ENCODE results near the gene LEFTY1.

The LEFTY1 gene

DNA sequence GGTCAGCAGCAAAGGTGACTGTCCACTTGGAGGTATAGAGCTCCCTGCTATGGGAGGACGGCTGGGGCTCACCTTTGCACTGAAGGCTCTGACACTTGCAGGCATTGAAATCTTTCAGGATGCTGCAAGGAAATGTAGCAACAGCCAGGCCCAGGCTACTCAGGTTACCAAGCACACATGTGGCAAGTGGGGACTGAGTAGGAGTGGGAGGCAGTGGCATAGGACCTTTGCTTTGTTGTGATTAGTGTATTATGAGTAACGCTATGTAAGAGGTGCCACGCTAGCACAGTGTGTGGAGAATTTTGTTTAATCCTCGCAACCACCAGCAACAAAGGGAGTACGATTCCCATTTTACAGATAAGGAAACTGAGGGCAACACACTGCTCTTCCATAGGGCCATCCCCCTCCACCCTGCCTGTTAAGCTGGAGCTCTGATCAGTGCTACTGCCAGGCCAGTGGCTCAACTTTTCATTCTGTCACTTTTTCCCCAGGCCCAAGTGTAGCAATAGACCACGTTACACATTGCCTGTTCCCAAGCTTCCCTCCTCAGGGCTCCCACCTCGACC, 28.0 kb downstream of the LEFTY1 start:
- no peak for TF ChIP-seq CTCF (IDR thresholded peaks at IDR 0.05)

DNA sequence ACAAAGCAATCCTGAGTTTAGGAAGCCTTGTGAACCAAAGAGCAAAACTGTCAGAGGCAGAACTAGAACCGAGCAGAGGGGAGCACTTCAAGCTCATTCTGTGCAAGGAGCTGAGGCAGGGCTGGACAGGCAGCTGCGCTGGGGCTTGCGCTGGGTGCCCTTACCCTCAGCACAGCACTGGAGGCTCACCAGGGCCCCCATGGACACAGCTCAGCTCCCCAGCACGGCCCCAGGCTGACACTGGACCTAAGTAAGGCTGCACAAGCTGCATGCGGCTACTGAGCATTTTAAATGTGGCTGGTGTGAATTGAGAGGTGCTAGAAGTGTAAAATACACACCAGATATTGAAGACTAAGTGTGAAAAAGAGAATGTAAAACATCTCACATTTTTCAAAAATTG, 28.8 kb downstream of the LEFTY1 start:
- no peak for TF ChIP-seq CTCF (IDR thresholded peaks at IDR 0.05)

DNA sequence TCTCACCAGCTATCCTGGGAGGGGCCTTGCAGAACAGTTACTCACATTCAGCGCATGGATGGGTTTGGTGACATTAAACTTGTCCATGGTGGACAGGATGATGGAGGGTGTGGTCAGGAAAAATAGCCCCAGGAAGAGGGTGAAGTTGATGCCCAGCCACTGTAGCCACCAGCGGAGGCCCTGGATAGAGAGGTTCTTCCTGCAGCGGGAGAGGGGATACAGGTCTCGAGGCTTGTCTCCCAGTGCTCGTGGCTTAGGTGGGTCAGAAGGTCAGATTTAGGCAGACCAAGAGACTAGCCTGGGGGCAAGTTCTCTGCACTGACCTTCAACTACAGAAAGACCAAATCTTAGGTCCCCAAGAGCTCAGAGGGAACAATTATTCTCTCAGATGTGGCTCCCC, 29.8 kb downstream of the LEFTY1 start:
- no peak for TF ChIP-seq CTCF (IDR thresholded peaks at IDR 0.05)

DNA sequence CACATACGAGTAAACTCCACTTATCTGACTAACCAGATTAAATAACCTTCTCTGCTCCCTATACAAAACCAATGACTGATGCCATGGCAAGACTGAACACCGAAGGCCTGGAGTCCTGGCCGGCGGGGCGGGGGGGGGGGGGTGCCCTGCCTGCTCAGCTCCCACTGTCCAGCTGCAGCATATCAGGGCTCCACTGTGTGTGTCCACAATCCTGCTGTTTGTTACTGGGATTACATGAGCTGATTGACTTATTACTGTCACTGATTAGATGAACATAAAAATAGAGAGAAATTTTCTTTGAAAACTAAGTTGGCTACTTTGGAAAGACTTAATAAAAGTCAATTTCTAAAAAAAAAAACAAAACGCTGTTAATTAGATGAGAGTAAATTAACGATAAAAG, 31.7 kb downstream of the LEFTY1 start:
- TF ChIP-seq CTCF (IDR thresholded peaks at IDR 0.05), result no peak

GRCh38 chr1:225855503-225856300, 33.2 kb downstream of the LEFTY1 start:
- TF ChIP-seq CTCF (IDR thresholded peaks at IDR 0.05), result no peak

GRCh38 chr1:225853441-225853840, 35.5 kb downstream of the LEFTY1 start:
- no peak for TF ChIP-seq CTCF (IDR thresholded peaks at IDR 0.05)

- no peak for TF ChIP-seq CTCF (IDR thresholded peaks at IDR 0.05)
Observed at GRCh38 chr1:225852413-225853124, 36.4 kb downstream of the LEFTY1 start.
